ENCODE measurements around the gene KRTAP4-11. TPM values are rescaled to one million over a fixed set of nuclear protein-coding genes. Genes with fewer than 3 reads are reported as not detected.

The KRTAP4-11 gene
- total RNA-seq (2022; extraction: Qiagen RNA extraction), result not detected in 5 replicates

GRCh38 chr17:41117846-41118386, at the start of gene KRTAP4-11:
TSS of gene KRTAP4-11 (minus strand) at chr17:41118373. CDS start at chr17:41118315, 58 bp downstream.

GRCh38 chr17:41160648-41161047, 42.5 kb upstream of the KRTAP4-11 start, which contains the start of gene KRTAP4-4:
TSS of gene KRTAP4-4 (minus strand) at chr17:41160748. CDS start at chr17:41160691, 57 bp downstream.

GRCh38 chr17:41149652-41149985, 31.4 kb upstream of the KRTAP4-11 start, which contains the start of gene KRTAP4-5:
TSS of gene KRTAP4-5 (minus strand) at chr17:41149825. CDS start at chr17:41149767, 58 bp downstream.

GRCh38 chr17:41140360-41141131, 22.4 kb upstream of the KRTAP4-11 start, which contains the start of gene KRTAP4-6:
TSS of gene KRTAP4-6 (minus strand) at chr17:41140544. CDS start at chr17:41140487, 57 bp downstream.

GRCh38 chr17:41123991-41124371, 5.8 kb upstream of the KRTAP4-11 start, which contains the start of gene KRTAP4-12:
TSS of gene KRTAP4-12 (minus strand) at chr17:41124182. CDS start at chr17:41124122, 60 bp downstream.

GRCh38 chr17:41105347-41105746, 12.8 kb downstream of the KRTAP4-11 start, which contains the start of gene KRTAP4-9:
TSS of gene KRTAP4-9 (plus strand) at chr17:41105389. CDS start at chr17:41105389, 0 bp downstream.

GRCh38 chr17:41101586-41102259, 16.4 kb downstream of the KRTAP4-11 start, which contains the start of gene KRTAP4-16:
TSS of gene KRTAP4-16 (minus strand) at chr17:41102209. CDS start at chr17:41102209, 0 bp downstream.

GRCh38 chr17:41098042-41098441, 20.1 kb downstream of the KRTAP4-11 start, which contains the start of gene KRTAP4-8:
TSS of gene KRTAP4-8 (minus strand) at chr17:41098142. CDS start at chr17:41098084, 58 bp downstream.

GRCh38 chr17:41084100-41084856, 33.9 kb downstream of the KRTAP4-11 start, which contains the start of gene KRTAP4-7:
TSS of gene KRTAP4-7 (plus strand) at chr17:41084150. CDS start at chr17:41084207, 57 bp downstream.

Other genes starting within 250 kb of the KRTAP4-11 start
- 0.11 to 0.49 TPM (median 0.19 TPM) in 5 replicates for gene KRT20, start 233.1 kb downstream of the KRTAP4-11 start, total RNA-seq (2022; extraction: Qiagen RNA extraction)
- 0.07 to 0.18 TPM (median 0.08 TPM) in 5 replicates for gene KRT23, start 180.7 kb downstream of the KRTAP4-11 start, total RNA-seq (2022; extraction: Qiagen RNA extraction)
- not detected in 5 replicates for gene KRT39, start 151.4 kb downstream of the KRTAP4-11 start, total RNA-seq (2022; extraction: Qiagen RNA extraction)
- gene KRT40, start 134.0 kb downstream of the KRTAP4-11 start, total RNA-seq (2022; extraction: Qiagen RNA extraction), result not detected in 5 replicates
- not detected in 5 replicates for gene KRTAP3-3, start 124.2 kb downstream of the KRTAP4-11 start, total RNA-seq (2022; extraction: Qiagen RNA extraction)
- 0.16 to 0.41 TPM (median 0.28 TPM) in 4 of 5 replicates, not detected in the other for gene KRTAP3-2, start 118.5 kb downstream of the KRTAP4-11 start, total RNA-seq (2022; extraction: Qiagen RNA extraction)
- not detected in 5 replicates for gene KRTAP3-1, start 109.2 kb downstream of the KRTAP4-11 start, total RNA-seq (2022; extraction: Qiagen RNA extraction)
- not detected in 5 replicates for gene KRTAP1-5, start 91.2 kb downstream of the KRTAP4-11 start, total RNA-seq (2022; extraction: Qiagen RNA extraction)
- gene KRTAP1-4, start 88.2 kb downstream of the KRTAP4-11 start, total RNA-seq (2022; extraction: Qiagen RNA extraction), result not detected in 5 replicates
- not detected in 5 replicates for gene KRTAP1-3, start 83.5 kb downstream of the KRTAP4-11 start, total RNA-seq (2022; extraction: Qiagen RNA extraction)
- gene KRTAP1-1, start 76.9 kb downstream of the KRTAP4-11 start, total RNA-seq (2022; extraction: Qiagen RNA extraction), result not detected in 5 replicates
- not detected in 5 replicates for gene KRTAP2-1, start 71.1 kb downstream of the KRTAP4-11 start, total RNA-seq (2022; extraction: Qiagen RNA extraction)
- not detected in 5 replicates for gene KRTAP2-2, start 63.1 kb downstream of the KRTAP4-11 start, total RNA-seq (2022; extraction: Qiagen RNA extraction)
- 0.18 TPM in 1 of 5 replicates, not detected in the others for gene KRTAP2-3, start 58.3 kb downstream of the KRTAP4-11 start, total RNA-seq (2022; extraction: Qiagen RNA extraction)
- not detected in 5 replicates for gene KRTAP2-4, start 52.5 kb downstream of the KRTAP4-11 start, total RNA-seq (2022; extraction: Qiagen RNA extraction)
- gene KRTAP4-7, start 34.2 kb downstream of the KRTAP4-11 start, total RNA-seq (2022; extraction: Qiagen RNA extraction), result not detected in 5 replicates
- gene KRTAP4-8, start 20.2 kb downstream of the KRTAP4-11 start, total RNA-seq (2022; extraction: Qiagen RNA extraction), result not detected in 5 replicates
- gene KRTAP4-16, start 16.2 kb downstream of the KRTAP4-11 start, total RNA-seq (2022; extraction: Qiagen RNA extraction), result not detected in 5 replicates
- not detected in 5 replicates for gene KRTAP4-9, start 13.0 kb downstream of the KRTAP4-11 start, total RNA-seq (2022; extraction: Qiagen RNA extraction)
- not detected in 5 replicates for gene KRTAP4-12, start 5.8 kb upstream of the KRTAP4-11 start, total RNA-seq (2022; extraction: Qiagen RNA extraction)
- gene KRTAP4-6, start 22.2 kb upstream of the KRTAP4-11 start, total RNA-seq (2022; extraction: Qiagen RNA extraction), result not detected in 5 replicates
- gene KRTAP4-5, start 31.5 kb upstream of the KRTAP4-11 start, total RNA-seq (2022; extraction: Qiagen RNA extraction), result not detected in 5 replicates
- not detected in 5 replicates for gene KRTAP4-4, start 42.4 kb upstream of the KRTAP4-11 start, total RNA-seq (2022; extraction: Qiagen RNA extraction)
- not detected in 5 replicates for gene KRTAP4-3, start 49.8 kb upstream of the KRTAP4-11 start, total RNA-seq (2022; extraction: Qiagen RNA extraction)
- gene KRTAP4-2, start 59.8 kb upstream of the KRTAP4-11 start, total RNA-seq (2022; extraction: Qiagen RNA extraction), result not detected in 5 replicates
- 0.14 to 0.25 TPM (median 0.24 TPM) in 3 of 5 replicates, not detected in the others for gene KRTAP4-1, start 66.5 kb upstream of the KRTAP4-11 start, total RNA-seq (2022; extraction: Qiagen RNA extraction)
- gene KRTAP9-1, start 71.5 kb upstream of the KRTAP4-11 start, total RNA-seq (2022; extraction: Qiagen RNA extraction), result not detected in 5 replicates
- not detected in 5 replicates for gene KRTAP9-2, start 108.3 kb upstream of the KRTAP4-11 start, total RNA-seq (2022; extraction: Qiagen RNA extraction)
- gene KRTAP9-3, start 114.1 kb upstream of the KRTAP4-11 start, total RNA-seq (2022; extraction: Qiagen RNA extraction), result not detected in 5 replicates
- not detected in 5 replicates for gene KRTAP9-8, start 119.6 kb upstream of the KRTAP4-11 start, total RNA-seq (2022; extraction: Qiagen RNA extraction)
- not detected in 5 replicates for gene KRTAP9-4, start 131.3 kb upstream of the KRTAP4-11 start, total RNA-seq (2022; extraction: Qiagen RNA extraction)
- gene KRTAP9-9, start 137.0 kb upstream of the KRTAP4-11 start, total RNA-seq (2022; extraction: Qiagen RNA extraction), result not detected in 5 replicates
- not detected in 5 replicates for gene KRTAP9-6, start 147.0 kb upstream of the KRTAP4-11 start, total RNA-seq (2022; extraction: Qiagen RNA extraction)
- gene KRTAP9-7, start 157.3 kb upstream of the KRTAP4-11 start, total RNA-seq (2022; extraction: Qiagen RNA extraction), result not detected in 5 replicates
- not detected in 5 replicates for gene KRTAP29-1, start 184.5 kb upstream of the KRTAP4-11 start, total RNA-seq (2022; extraction: Qiagen RNA extraction)
- not detected in 5 replicates for gene KRTAP16-1, start 190.9 kb upstream of the KRTAP4-11 start, total RNA-seq (2022; extraction: Qiagen RNA extraction)
- not detected in 5 replicates for gene KRTAP17-1, start 197.3 kb upstream of the KRTAP4-11 start, total RNA-seq (2022; extraction: Qiagen RNA extraction)
- gene KRT33A, start 232.5 kb upstream of the KRTAP4-11 start, total RNA-seq (2022; extraction: Qiagen RNA extraction), result not detected in 5 replicates